Stimulated activated naive CD8-positive, alpha-beta T cell treated with anti-CD3 and anti-CD28 coated beads, Interleukin-15, Interleukin-2, amounts not matched to agents 100 U/mL and 50 U/mL, for 24 hours (primary cell): Measurements from ENCODE around the gene PPFIA3.
"Not testable (repeated sequence)": the region's sequence is repeated elsewhere in the genome, so short reads cannot be mapped to it uniquely, and the experiment has no call there.

Experiments used
- ATAC-seq: fragments of 150-1000 bp; cut with Tn5 transposase; one replicate; pipeline ENCODE4 v1.10.0; 2021
- DNase-seq: peaks from one replicate; pipeline ENCODE4 v3.0.0; 2021

The PPFIA3 gene

DNA sequence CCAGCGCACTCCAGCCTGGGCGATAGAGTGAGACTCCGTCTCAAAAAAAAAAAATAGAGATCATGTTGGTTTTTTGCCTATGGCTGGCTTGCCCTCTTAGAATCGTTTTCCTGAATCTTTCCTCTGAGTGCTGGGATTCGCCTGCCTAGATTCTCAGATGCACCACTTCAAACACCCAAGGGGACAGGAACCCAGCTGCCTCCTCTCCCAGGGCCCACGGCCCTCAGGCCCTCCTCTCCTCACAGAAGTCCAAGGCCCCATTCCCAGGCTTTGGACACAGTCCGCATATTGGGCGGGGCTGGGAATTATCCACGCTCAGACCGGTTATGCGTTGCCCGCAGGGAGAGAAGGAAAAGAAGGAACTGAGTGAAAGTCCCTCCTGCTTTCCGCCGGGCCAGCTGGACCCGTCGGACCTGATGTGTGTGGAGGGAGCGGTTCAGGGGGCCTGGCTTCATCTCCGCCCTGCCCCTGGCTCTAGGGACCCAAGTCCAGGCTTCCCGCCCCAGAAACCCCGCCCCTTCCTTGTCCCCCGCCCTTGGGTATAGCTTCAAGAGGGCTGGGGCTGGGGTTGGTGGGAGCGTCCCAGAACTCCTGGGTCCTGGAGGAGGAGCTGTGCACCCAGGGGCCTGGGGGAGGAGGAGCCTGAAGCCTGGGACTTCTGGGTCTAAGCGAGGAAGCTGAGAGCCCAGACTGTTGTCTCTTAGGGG is 5.8 kb downstream of the PPFIA3 start:
- no peak for ATAC-seq

DNA sequence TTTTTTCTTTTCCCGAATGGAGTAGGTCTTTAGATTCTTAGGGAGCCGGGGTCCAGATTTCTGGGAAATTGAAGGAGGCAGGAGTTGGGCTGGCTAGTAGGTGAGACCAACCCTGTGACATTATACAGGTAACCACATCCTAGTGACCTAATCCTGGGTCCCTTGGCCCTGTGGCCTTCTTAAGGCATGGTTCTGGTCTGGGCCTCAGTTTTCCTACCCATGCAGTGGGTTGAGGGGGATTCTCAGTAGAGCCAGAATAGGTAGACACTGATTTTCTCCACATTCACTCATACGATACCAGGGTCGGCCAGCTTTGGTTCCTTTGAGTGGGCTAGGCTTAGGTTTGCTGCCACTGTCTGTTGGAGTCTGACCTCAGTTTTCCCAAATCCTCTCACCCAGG is 7.2 kb downstream of the PPFIA3 start:
- DNase-seq, result no peak
- ATAC-seq, result no peak

More for the DNA sequence above, 5.8 kb downstream of the PPFIA3 start:
- no peak for DNase-seq

DNA sequence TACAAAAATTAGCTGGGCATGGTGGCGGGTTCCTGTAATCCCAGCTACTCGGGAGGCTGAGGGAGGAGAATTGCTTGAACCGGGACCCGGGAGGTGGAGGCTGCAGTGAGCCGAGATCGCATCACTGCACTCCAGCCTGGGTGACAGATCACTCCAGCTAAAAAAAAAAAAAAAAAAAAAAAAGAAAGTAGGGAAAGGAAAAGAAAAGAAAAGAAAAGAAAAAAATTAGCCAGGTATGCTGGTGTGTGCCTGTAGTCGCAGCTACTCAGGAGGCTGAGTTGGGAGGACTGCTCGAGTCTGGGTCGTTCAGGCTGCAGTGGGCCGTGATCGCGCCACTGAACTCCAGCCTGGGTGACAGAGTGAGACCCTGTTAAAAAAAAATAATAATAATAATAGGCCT is 7.9 kb downstream of the PPFIA3 start:
- DNase-seq, ATAC-seq: not testable (repeated sequence)

DNA sequence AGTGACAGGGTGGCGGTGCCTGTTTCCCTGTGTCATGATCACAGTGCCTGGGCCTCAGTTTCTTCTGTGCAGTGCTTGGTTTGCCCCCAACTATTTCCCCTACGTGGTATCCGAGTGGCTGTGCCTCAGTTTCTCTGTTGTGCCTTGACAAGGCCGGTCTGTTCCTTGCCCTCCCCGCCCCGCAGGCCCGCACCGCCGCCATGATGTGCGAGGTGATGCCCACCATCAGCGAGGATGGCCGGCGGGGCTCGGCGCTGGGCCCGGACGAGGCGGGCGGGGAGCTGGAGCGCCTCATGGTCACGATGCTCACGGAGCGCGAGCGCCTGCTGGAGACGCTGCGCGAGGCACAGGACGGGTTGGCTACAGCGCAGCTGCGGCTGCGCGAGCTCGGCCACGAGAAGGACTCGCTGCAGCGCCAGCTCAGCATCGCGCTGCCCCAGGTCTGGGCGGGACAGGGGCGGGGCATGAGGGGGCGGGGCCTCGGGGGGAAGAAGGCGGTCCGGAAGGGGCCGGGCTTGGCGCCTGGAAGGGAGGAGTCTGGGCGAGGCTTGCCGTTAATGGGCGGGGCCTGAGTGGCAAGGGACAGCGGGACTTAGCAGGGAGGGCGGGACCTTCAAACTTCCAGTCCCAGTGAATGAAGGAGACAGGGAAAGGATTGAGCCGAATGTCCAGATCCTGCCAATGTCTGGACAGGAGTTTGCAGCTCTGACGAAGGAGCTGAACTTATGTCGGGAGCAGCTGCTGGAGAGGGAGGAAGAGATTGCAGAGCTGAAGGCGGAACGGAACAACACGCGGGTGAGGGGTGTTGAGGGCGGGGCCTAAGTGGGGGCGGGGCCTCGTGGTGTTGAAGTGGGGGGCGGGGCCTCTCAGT is 8.6 kb downstream of the PPFIA3 start:
- peak; percentile 96 for DNase-seq
- peak; percentile 96 for ATAC-seq

DNA sequence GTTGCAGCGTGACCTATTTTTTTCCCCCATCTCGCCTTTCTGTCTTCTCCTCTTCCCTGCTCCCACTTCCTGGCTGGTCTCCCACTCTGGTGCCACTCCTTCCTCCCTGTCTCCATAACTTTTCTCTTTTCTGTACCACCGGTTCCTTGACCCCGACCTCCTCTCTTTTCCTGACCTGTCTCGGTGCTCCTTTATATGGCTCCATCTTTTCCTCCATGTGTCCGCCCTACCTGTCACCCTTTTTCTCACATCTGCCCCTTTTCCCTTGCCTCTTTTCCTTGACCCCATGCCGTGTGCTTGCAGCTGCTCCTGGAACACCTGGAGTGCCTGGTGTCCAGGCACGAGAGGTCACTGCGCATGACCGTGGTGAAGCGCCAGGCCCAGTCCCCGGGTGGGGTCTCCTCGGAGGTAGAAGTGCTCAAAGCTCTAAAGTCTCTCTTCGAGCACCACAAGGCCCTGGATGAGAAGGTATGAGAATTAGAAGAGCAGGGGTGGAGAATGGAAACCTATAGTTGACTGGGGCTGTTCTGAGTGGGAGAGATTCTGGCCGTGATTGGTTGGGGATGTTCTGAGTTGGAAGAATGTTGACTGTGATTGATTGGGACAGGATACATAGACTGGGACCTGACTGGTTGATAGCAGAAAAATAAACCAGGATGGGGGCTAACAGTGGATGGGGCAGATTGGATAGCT is 9.3 kb downstream of the PPFIA3 start:
- ATAC-seq (no peak), DNase-seq (no peak)

DNA sequence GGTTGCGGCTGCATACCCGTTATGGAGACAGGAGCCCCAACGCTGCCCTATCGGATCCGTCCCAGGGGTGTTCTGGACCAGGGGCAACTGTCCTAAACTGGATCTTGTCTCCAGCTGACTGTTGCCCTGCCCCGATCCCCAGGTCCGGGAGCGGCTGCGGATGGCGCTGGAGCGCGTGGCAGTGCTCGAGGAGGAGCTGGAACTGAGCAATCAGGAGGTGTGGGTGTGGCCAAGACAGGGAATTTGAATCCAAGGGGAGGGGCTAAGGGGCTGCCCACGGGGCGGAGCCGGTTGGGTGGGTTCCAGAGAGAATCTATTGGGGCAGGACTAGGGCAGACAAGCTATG is 9.9 kb downstream of the PPFIA3 start:
- no peak for ATAC-seq
- DNase-seq, result no peak

DNA sequence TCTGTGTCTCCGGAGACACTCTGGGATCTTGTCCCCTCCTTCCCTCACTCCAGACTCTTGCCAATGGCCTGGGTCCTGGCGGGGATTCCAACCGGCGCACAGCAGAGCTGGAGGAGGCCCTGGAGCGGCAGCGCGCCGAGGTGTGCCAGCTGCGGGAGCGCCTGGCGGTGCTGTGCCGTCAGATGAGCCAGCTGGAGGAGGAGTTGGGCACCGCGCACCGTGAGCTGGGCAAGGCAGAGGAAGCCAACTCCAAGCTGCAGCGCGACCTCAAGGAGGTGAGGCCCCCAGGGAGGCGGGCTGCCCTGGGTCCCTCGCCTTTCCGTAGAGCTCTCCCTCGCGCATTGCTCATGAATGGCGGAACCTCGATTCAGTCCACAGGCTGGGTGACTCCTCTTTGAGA is 11.0 kb downstream of the PPFIA3 start:
- DNase-seq, result no peak
- ATAC-seq, result no peak

DNA sequence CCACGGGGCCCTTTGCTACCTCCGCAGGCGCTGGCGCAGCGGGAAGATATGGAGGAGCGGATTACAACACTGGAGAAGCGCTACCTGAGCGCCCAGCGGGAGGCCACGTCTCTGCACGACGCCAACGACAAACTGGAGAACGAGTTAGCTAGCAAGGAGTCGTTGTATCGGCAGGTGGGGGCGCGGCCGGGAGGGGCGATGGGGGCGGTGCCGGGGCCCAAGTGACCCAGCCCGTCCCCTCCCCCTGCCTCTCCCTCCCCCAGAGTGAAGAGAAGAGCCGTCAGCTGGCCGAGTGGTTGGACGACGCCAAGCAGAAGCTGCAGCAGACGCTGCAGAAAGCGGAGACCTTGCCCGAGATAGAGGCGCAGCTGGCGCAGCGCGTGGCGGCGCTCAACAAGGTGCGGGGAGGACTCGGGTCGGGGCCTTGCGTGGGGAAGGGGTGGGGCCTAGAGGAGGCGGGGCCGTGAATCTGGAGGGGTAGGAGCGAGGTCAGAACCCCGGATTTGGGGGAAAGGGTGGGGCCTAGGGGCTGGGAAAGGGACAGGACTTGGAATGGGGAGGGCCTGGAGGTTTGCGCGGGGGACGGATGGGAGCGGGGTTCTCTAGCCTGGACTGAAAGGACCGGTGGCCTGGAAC is 13.7 kb downstream of the PPFIA3 start:
- ATAC-seq, result no peak
- no peak for DNase-seq

DNA sequence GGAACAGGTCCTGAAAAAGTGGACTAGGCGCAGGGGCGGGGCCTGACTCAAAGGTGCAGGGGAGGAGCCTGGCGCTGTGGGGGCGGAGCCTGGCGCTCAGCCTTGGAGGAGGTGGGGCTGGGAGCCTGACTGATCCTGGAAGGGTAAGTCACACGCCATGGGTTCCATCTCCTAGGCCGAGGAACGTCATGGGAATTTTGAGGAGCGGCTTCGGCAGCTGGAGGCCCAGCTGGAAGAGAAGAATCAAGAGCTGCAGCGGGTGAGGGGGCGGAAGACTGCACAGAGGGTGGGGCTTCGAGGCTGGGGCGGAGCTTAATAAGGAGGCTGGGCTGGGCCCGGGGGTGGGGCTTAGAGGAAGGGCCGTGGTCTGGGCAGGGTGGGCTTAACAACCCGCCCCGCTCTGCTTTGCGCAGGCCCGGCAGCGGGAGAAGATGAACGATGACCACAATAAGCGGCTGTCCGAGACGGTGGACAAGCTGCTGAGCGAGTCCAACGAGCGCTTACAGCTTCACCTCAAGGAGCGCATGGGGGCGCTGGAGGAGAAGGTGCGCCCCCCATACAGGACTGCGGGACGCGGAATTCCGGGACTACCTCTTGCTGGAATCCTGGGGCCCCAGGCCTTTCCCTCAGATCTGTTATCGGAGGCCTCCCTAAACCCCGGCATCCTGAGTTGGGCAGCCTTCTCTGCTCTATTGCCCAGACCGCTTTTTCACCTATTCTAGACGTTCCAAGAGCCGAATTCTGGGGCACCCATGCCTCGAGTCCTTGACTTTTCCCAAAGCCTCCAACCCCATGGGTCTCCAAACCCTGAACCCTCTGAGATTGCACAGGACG is 14.5 kb downstream of the PPFIA3 start:
- peak; percentile 68 for DNase-seq
- ATAC-seq, result peak; percentile 47

DNA sequence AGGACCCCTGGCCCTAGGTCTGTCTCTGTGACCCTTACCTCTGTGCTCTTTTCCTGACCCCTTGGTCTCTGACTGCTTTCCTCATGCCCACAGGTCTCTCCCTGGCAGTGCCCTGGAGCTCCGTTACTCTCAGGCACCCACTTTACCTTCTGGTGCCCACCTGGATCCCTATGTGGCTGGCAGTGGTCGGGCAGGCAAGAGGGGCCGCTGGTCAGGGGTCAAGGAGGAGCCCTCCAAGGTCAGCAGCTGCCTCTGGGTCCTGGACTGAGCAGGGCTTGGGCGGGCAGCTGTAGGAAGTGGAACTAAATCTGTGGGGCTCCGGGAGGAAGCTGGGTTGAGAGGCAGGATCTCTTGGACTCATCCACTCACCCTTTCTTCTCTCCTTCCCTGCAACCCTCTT is 16.3 kb downstream of the PPFIA3 start:
- no peak for ATAC-seq
- no peak for DNase-seq

DNA sequence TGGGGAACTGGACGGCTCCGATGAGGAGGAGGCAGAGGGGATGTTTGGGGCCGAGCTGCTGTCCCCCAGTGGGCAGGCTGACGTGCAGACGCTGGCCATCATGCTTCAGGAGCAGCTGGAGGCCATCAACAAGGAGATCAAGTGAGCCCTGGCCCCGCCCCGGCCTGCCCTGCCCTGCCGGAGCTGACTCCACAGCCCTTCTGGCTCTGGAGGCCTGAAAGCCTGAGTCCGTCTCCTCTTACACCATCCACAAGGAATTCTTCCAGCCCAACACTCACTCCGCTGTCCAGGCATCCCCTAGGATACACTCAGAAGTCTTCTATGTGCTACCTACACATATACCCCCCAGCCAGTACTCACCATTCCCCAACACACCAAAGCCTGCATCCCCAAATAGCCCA is 17.4 kb downstream of the PPFIA3 start:
- ATAC-seq (no peak), DNase-seq (no peak)

DNA sequence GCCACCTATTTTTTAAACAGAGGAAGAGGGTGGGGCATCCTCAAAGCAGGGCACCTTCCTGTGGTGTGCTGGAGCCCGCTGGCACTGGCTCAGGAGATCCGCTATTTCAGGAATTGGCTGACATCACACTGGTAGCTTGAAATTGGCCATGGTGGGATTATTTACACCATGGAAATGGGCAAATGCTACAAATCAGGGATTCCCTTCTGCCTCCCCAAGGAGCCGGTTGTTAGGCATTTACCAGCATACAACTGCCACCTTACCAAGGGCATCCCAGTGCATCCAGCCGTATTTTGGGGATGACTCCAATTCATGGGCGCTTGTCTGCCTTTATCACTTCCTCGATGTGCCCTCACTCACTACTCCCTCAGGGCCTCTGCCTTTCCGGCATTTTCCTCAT is 21.6 kb downstream of the PPFIA3 start:
- no peak for DNase-seq
- ATAC-seq, result no peak

DNA sequence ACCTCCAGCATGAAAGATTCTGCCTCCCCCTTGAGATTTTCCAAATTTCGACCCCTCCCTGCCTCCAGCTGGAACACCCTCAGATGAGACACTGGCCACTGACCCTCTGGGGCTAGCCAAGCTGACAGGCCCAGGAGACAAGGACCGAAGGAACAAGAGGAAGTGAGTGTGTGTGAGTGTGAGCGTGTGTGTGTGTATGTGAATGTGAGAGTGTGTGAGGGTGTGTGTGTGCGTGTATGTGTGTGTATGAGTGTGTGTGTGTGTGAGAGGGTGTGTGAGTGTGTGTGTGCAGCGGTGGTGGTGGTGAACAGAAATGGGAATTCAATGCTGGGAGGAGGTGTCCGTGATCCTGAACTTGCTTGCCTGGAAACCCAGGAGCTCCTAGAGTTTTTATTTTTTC is 22.0 kb downstream of the PPFIA3 start:
- ATAC-seq, result no peak
- DNase-seq, result no peak

DNA sequence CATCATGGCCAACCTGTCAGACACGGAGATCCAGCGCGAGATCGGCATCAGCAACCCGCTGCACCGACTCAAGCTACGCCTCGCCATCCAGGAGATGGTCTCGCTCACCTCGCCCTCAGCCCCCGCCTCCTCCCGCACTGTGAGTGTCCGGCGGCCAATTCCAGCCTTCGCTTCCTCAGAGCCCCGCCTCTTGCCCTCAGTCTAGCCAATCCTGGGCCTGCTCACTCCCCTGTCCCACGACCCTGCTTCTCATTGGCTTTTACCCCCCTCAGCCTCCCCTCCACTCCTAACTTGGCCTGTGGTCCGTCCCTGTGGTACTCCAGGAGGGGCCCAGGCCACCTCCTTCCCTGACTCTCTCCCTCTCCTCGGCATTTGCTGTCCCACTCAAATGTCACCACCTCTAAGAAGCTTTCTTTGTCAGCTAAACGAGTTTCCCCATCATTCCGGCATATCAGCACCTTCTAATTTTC is 23.6 kb downstream of the PPFIA3 start:
- peak; percentile 95 for ATAC-seq
- DNase-seq, result peak; percentile 81

DNA sequence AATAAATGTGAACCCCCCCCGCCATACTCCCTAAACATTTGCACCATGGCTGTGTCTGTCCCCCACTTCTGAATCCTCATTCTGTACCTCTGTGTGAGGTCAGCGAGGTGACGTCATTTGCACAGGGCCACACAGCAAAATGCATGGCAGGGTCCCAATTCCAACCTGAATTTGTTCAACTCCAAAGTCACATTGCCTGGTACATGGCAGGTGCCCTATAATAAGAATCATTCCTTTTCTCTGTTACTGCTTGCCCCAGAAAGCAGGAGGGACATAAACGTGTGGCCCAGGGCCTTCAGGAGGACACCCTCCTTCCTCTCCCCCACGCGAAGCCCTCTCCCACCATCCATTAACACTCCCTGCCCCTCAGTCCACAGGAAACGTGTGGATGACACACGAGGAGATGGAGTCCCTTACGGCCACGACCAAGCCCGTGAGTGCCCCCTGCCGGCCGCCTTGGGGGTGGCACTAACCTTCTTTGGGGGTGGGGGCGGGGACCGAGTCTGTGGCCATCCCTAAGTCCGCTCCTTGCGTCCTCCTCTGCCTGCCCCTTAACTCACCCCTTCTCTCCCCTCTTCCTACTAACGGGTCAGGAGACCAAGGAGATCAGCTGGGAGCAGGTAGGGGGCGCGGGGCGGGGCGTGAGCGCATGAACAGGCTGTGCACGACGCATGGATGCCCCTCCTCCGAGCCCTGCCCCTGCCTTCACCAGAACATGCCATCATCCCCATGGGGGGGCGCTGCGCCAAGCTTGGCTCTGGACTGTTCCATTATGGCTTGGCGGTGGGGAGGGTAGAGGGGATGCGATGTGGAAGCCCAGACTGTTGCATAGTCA is 26.4 kb downstream of the PPFIA3 start:
- ATAC-seq (peak; percentile 47), DNase-seq (peak; percentile 89)

DNA sequence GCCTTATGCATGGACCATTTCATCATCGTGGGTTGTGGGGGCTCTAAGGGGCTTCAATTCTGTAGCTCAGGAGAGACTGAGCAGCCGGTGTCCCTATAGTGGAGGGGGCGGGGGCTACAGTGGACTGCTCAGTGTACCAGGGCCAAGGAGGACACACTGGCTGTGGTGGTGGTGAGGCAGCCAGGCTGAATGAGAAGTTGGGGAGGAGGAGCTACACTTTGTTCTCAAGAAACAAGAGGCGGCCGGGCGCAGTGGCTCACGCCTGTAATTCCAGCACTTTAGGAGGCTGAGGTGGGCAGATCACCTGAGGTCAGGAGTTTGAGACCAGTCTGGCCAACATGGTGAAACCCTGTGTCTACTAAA is 27.0 kb downstream of the PPFIA3 start:
- not testable (repeated sequence) for DNase-seq

DNA sequence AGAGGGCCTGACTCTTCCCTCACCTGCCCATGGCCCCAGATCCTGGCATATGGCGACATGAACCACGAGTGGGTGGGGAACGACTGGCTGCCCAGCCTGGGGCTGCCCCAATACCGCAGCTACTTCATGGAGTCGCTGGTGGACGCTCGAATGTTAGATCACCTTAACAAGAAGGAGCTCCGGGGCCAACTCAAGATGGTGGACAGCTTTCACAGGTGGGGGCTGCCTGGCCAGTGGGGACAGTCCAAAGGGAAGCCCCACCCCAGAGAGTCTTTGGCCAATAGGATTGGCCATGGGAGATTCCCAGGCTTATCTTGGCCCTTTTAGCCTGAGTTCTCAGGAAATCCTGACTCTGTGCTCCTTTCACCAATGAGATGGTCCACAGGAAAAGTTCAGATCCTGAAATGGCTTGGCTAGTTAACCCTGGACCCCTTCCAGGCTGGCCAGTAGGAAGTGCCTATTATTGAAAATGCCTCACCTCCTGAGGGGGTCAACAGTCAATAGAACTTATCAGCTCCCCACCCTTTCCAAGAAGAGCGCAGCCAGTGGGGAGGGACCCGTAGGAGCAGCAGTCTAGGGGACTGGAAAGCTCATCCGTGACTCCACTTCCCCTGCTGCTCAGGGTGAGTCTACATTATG is 28.8 kb downstream of the PPFIA3 start:
- DNase-seq (no peak), ATAC-seq (no peak)

More for the DNA sequence above, 27.0 kb downstream of the PPFIA3 start:
- ATAC-seq, result not testable (repeated sequence)

DNA sequence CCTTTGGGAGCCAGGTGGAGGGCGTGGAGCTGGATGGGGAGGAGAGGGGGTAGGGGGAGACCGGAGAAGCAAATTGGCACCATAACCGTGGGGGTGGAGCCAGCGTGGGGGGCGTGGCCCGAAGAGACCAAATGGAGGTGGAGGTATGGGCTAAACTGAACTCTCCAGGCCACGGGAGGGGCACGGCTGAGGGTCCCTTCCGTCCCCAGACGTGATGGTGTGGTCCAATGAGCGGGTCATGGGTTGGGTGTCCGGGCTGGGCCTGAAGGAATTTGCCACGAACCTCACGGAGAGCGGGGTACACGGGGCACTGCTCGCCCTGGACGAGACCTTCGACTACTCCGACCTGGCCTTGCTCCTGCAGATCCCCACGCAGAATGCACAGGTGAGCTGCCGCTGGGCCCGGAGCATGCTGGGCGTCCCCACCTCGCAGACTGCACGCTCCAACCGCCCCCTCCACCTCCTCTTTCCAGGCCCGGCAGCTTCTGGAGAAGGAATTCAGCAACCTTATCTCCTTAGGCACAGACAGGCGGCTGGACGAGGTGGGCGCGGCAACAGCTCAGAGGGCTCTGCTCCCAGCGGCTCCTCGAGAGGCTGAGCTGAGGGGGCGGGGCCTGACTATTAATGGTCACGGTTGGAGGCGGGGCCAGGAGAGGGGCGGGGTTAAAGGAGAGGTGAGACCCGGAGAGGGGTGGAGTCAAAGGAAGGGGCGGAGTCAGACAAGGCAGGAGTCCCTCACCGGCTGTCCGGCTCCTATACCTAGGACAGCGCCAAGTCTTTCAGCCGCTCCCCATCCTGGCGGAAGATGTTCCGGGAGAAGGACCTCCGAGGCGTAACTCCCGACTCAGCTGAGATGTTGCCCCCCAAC is 29.7 kb downstream of the PPFIA3 start:
- peak; percentile 89 for DNase-seq
- ATAC-seq, result peak; percentile 41

DNA sequence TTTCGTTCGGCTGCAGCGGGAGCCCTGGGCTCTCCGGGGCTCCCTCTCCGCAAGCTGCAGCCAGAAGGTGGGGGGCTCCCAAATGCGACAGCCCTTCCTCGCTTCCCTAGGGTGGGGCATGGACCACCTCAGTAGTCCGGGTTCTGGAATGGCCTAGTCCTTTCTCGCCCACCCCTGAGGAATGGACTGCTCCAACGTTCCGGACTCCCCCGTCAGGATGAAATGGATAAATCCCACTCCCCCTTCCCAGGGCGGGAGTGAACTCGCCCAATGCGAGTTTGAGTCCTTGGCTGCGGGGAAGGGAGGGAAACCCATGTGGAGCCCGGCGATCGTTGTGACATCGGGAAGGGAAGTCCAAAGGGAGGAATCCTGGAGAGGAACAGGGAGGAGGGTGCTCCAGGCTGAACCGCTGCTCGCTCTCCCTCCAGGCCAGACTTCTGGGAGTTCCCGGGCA is 30.3 kb downstream of the PPFIA3 start:
- ATAC-seq (no peak), DNase-seq (no peak)
